Activated B cell treated with CpG ODN at 0.5 μM for 24 hours (primary cell): ENCODE data around the gene SIPA1. TPM values are rescaled to one million over a fixed set of nuclear protein-coding genes. Genes with fewer than 3 reads are reported as not detected.

Experiments used
- ATAC-seq: fragments of 200-7000 bp; cut with Tn5 transposase; one replicate; pipeline ENCODE4 v1.10.0; 2021; ENCODE audit warnings: low read depth, mild to moderate bottlenecking, moderate library complexity
- CTCF ChIA-PET: fragments of 350-600 bp; sonication (Branson Sonifier 250); formaldehyde crosslinking; loops from one replicate; lab custom pipeline; 2021; ENCODE audit warnings: antibody characterized with exemption; lab: Charles Lee
- POLR2A ChIA-PET: fragments of 350-600 bp; sonication (Branson Sonifier 250); formaldehyde crosslinking; loops from one replicate; lab custom pipeline; 2021; ENCODE audit warnings: antibody characterized with exemption; lab: Charles Lee
- DNase-seq: peaks from one replicate; pipeline ENCODE4 v3.0.0; 2022
- H3K27ac Mint-ChIP-seq: one replicate; pipeline ENCODE4 v1.8.0; 2020; ENCODE audit warnings: mixed read lengths
- H3K27me3 Mint-ChIP-seq: one replicate; pipeline ENCODE4 v1.8.0; 2021; ENCODE audit warnings: mixed read lengths
- H3K36me3 Mint-ChIP-seq: one replicate; pipeline ENCODE4 v1.8.0; 2021; ENCODE audit warnings: low read depth, mixed read lengths
- H3K4me1 Mint-ChIP-seq: one replicate; pipeline ENCODE4 v1.8.0; 2021; ENCODE audit warnings: mixed read lengths
- H3K4me3 Mint-ChIP-seq: one replicate; pipeline ENCODE4 v1.8.0; 2020; ENCODE audit warnings: mild to moderate bottlenecking, mixed read lengths
- H3K9me3 Mint-ChIP-seq: one replicate; pipeline ENCODE4 v1.8.0; 2020; ENCODE audit warnings: mixed read lengths
- CTCF ChIP-seq: fragments of 200-600 bp; IDR thresholded peaks from one replicate; pipeline ENCODE4 v1.8.0; 2022; ENCODE audit warnings: antibody characterized with exemption, mild to moderate bottlenecking
- intact Hi-C: fragments of 100-400 bp; cut with micrococcal nuclease; formaldehyde crosslinking; loops from one replicate; pipeline ENCODE4 v1.15.1; 2024
- total RNA-seq: library from RNA; stranded (reverse); gene quantifications from 2 replicates; pipeline ENCODE4 v1.2.3, GENCODE V29; 2022

The SIPA1 gene
- total RNA-seq, 1 donor from 2014 or later: 252 TPM

DNA sequence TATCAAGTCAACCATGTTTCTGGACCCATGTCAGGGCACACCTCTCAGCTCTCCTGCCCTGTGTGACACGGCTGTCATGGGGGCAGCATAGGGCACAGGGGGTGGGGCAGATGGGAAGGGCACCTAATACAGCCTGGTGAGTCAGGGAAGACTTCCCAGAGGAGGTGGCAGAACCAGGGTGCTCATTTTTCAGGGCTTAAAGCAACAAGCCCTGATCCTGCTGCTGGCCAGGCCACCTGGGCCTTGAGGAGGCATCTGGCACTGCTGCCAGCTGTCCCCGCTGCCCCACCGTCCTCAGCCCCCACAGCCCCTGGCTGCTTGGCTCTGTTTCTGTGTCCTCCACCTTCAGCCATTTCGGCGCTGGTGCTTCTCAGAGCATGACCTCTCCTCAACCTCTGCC lies 28.2 kb upstream of the SIPA1 start:
- H3K27me3 Mint-ChIP-seq: no peaks in the 10 kb centered on the region
- peak overlapping the region; percentile 66 for H3K27ac Mint-ChIP-seq
- no peak for ATAC-seq
- peaks cover 71% of the 10 kb centered on the region for H3K36me3 Mint-ChIP-seq
- H3K4me1 Mint-ChIP-seq: peaks cover 47% of the 10 kb centered on the region
- TF ChIP-seq CTCF: no peak
- no peak for DNase-seq
- ChIA-PET CTCF (interaction anchor here (0.7 to 1.5 kb wide), 2 partner anchors 15 to 21 kb away, joined by 5 read pairs; no protein-coding TSS in a partner anchor), POLR2A (interaction anchor here (1.1 to 1.3 kb wide), 2 partner anchors 15 to 37 kb away, joined by 3 to 4 read pairs; partner anchors contain the start of gene FAM89B)
- H3K4me3 Mint-ChIP-seq: peak overlapping the region; percentile 15
- intact Hi-C loops: no loop called here
- no peaks in the 10 kb centered on the region for H3K9me3 Mint-ChIP-seq

- Mint-ChIP-seq H3K4me1 (peaks cover 51% of the 10 kb centered on the region), H3K4me3 (no peak overlapping the region), H3K36me3 (peaks cover 68% of the 10 kb centered on the region), H3K27ac (peak overlapping the region; percentile 66), H3K9me3 (no peaks in the 10 kb centered on the region), H3K27me3 (no peaks in the 10 kb centered on the region)
- ATAC-seq (no peak), DNase-seq (no peak)
- POLR2A ChIA-PET: no interaction called here
- intact Hi-C loops: no loop called here
- CTCF ChIA-PET: no interaction called here
- TF ChIP-seq CTCF: no peak
Measured at GRCh38 chr11:65610404-65610803, 27.5 kb upstream of the SIPA1 start.

DNA sequence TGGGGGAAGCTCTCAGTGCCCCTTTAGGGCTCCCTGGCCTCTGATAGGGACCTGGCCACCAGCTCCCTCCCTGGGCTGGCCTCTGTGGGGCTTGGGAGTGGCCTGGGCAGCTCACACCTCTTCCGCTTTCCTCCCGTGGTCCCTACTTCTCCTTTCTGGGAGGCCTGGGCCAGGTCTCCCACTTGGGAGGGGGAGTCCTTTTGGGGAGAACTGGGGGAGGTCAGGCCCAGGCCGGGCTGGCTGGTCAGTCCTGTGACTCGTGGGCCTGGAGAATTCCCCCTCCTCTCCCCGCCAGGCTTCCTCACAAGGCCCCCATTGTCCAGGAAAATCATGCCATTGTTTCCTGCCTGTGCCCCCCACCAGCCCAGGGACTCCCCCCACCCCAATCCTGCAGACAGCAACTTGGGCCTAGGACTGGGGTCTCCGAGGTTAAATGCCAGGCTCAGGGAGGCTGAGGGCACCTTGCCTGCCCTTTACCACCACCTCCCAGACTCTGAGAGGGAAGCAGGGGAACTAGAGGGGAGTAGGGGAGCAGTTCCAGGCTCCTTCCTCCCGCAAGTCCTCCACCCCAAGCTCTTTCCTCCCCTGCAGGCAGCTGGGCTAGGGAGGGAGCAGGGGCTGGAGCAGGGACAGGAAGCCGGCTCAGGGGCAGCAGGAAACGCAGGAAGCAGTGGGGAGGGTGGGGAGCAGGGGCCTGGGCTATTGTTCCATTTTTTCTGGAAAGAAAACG lies 26.7 kb upstream of the SIPA1 start:
- H3K4me1 Mint-ChIP-seq: peaks cover 54% of the 10 kb centered on the region
- H3K27ac Mint-ChIP-seq: peak overlapping the region; percentile 66
- H3K9me3 Mint-ChIP-seq: no peaks in the 10 kb centered on the region
- no peak for ATAC-seq
- DNase-seq: no peak
- CTCF ChIA-PET: no interaction called here
- intact Hi-C loops: no loop called here
- peak overlapping the region; percentile 52 for H3K4me3 Mint-ChIP-seq
- TF ChIP-seq CTCF: no peak
- POLR2A ChIA-PET: interaction anchor here (0.6 to 5.3 kb wide), 2 partner anchors 35 to 43 kb away, joined by 3 to 62 read pairs; partner anchors contain the start of gene EHBP1L1
- no peaks in the 10 kb centered on the region for H3K27me3 Mint-ChIP-seq
- peaks cover 63% of the 10 kb centered on the region for H3K36me3 Mint-ChIP-seq

GRCh38 chr11:65611758-65612603 lies 25.9 kb upstream of the SIPA1 start:
- intact Hi-C loops: no loop called here
- no peak for ATAC-seq
- peak overlapping the region; percentile 83 for H3K27ac Mint-ChIP-seq
- H3K27me3 Mint-ChIP-seq: no peaks in the 10 kb centered on the region
- CTCF ChIA-PET: interaction anchor here (1.7 kb wide), 1 partner anchor 18 kb away, joined by 6 read pairs; no protein-coding TSS in a partner anchor
- peaks cover 63% of the 10 kb centered on the region for H3K36me3 Mint-ChIP-seq
- TF ChIP-seq CTCF: no peak
- H3K4me1 Mint-ChIP-seq: peaks cover 60% of the 10 kb centered on the region
- DNase-seq: no peak
- POLR2A ChIA-PET: interaction anchor here (0.6 to 8.5 kb wide), 9 partner anchors 16 to 854 kb away, joined by 3 to 108 read pairs (median 7); partner anchors contain the start of genes CFL1, EHBP1L1, FAM89B and KCNK7
- peak overlapping the region; percentile 97 for H3K4me3 Mint-ChIP-seq
- no peaks in the 10 kb centered on the region for H3K9me3 Mint-ChIP-seq
